Measurements from ENCODE around the gene SOX9. TPM values are rescaled to one million over a fixed set of nuclear protein-coding genes. Genes with fewer than 3 reads are reported as not detected.

SOX9 gene
- total RNA-seq, 1 donor from 2014 or later = 1.6 TPM

DNA sequence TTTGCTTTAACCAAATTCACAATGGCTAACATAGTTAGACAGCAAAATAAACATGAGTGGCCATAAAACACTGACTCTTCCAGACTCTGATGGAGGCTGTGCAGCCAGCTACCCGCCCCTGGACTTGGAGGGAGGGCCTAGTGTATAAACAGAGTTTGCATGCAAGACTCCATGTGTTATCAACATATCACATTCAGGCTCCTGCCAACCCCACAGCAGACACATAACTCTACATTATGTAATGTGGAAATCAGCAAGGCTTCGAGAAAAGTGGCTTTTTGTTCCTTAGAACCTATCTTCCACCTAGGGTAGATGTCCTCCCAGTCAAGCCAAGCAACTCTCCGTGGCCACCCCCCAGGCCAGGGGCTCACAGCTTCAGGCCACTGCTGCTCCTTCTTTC is 19.3 kb upstream of the SOX9 start:
- no peak overlapping the region for H3K27ac Mint-ChIP-seq (ENCODE audit: unreplicated experiment)
- no peaks in the 10 kb centered on the region for H3K36me3 Mint-ChIP-seq (ENCODE audit: unreplicated experiment)
- TF ChIP-seq, protein P1, sequence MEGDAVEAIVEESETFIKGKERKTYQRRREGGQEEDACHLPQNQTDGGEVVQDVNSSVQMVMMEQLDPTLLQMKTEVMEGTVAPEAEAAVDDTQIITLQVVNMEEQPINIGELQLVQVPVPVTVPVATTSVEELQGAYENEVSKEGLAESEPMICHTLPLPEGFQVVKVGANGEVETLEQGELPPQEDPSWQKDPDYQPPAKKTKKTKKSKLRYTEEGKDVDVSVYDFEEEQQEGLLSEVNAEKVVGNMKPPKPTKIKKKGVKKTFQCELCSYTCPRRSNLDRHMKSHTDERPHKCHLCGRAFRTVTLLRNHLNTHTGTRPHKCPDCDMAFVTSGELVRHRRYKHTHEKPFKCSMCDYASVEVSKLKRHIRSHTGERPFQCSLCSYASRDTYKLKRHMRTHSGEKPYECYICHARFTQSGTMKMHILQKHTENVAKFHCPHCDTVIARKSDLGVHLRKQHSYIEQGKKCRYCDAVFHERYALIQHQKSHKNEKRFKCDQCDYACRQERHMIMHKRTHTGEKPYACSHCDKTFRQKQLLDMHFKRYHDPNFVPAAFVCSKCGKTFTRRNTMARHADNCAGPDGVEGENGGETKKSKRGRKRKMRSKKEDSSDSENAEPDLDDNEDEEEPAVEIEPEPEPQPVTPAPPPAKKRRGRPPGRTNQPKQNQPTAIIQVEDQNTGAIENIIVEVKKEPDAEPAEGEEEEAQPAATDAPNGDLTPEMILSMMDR (IDR thresholded peaks at IDR 0.05; ENCODE audit: partially characterized antibody, unreplicated experiment) = no peak
- H3K27me3 Mint-ChIP-seq (ENCODE audit: unreplicated experiment) = no peaks in the 10 kb centered on the region
- DNase-seq = no peak
- H3K4me3 Mint-ChIP-seq (ENCODE audit: unreplicated experiment) = no peak overlapping the region
- H3K9me3 Mint-ChIP-seq (ENCODE audit: unreplicated experiment) = peaks cover 3% of the 10 kb centered on the region
- H3K4me1 Mint-ChIP-seq (ENCODE audit: low read depth, unreplicated experiment) = no peaks in the 10 kb centered on the region

DNA sequence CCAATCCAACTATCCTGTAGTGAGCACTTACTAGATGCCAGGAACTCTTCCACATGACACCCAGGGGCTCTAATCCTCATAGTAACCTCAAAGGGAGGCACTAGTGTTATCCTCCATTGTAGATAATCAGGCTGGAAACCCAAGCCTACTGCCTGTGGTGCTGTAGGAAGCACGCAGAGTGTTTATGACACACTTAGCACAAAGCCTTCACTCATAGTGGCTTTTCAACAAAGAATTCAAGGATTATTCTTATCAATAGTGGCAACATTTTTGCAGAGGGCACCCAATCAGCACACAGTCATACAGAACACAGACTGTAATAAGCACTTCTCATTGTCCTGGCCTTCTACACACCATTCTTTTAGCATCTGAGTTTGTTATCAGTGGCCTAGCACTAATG is 18.5 kb upstream of the SOX9 start:
- peaks cover 3% of the 10 kb centered on the region for H3K9me3 Mint-ChIP-seq (ENCODE audit: unreplicated experiment)
- H3K4me1 Mint-ChIP-seq (ENCODE audit: low read depth, unreplicated experiment) = peaks cover 6% of the 10 kb centered on the region
- TF ChIP-seq, protein P1 (IDR thresholded peaks at IDR 0.05; ENCODE audit: partially characterized antibody, unreplicated experiment) = no peak
- no peaks in the 10 kb centered on the region for H3K27me3 Mint-ChIP-seq (ENCODE audit: unreplicated experiment)
- no peak for DNase-seq
- no peak overlapping the region for H3K4me3 Mint-ChIP-seq (ENCODE audit: unreplicated experiment)
- no peaks in the 10 kb centered on the region for H3K36me3 Mint-ChIP-seq (ENCODE audit: unreplicated experiment)
- H3K27ac Mint-ChIP-seq (ENCODE audit: unreplicated experiment) = no peak overlapping the region

DNA sequence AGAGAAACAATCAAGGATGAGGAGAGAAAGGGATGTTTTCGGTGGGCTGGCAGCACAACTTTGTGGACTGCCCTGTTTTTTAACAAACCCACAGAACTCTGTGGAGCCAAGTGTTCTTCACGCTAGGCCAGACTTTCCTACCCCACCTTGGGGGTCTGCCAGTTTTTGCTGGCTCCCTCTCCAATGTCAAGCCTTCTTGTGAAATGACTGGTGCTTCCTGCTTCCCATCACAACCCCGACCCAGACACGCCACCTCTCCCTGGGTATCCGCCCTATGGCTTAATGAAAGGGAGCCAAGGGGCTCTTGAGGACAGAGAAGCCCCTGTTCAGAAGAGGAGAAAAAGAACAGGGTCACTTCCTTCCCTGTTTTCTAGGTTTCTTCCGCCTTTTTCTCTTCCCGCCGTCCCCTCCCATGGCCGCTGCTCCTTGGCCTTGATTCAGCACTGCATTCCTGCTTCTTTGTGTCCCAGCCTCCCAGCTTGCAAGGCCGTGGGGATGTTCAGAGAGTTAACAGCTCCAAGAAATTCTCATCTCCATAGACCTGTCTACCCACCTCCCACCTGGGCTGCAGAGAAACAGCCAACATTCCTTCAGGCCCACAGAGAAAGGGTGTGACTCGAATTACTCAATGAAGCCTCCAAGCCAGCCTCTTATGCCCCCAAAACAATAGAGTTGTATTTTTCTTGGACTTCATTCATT is 16.5 kb upstream of the SOX9 start:
- Mint-ChIP-seq H3K4me3 (ENCODE audit: unreplicated experiment) (no peak overlapping the region), H3K4me1 (ENCODE audit: low read depth, unreplicated experiment) (peaks cover 15% of the 10 kb centered on the region), H3K27me3 (ENCODE audit: unreplicated experiment) (no peaks in the 10 kb centered on the region), H3K36me3 (ENCODE audit: unreplicated experiment) (no peaks in the 10 kb centered on the region), H3K9me3 (ENCODE audit: unreplicated experiment) (peaks cover 3% of the 10 kb centered on the region), H3K27ac (ENCODE audit: unreplicated experiment) (no peak overlapping the region)
- TF ChIP-seq, protein P1 (IDR thresholded peaks at IDR 0.05; ENCODE audit: partially characterized antibody, unreplicated experiment) = no peak
- DNase-seq = no peak

DNA sequence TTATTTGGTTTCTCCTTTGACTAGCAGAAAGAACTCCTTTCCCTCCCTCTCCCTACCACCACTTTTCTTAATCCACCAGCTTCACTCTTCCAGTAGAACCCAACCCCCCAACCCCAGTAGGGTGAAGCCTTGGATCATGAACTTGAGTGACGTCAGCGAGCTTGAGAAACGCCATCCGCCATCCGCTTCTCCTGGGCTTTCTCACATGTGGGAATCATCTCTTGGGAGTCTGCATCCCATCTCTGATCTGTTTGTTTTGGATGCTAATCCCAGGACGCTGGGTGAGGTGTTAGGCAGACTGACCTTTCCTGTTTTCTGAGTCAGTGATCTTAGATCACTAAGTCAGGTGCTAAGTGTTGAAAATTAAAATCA is 16.0 kb upstream of the SOX9 start:
- TF ChIP-seq, protein P1 (IDR thresholded peaks at IDR 0.05; ENCODE audit: partially characterized antibody, unreplicated experiment) = no peak

DNA sequence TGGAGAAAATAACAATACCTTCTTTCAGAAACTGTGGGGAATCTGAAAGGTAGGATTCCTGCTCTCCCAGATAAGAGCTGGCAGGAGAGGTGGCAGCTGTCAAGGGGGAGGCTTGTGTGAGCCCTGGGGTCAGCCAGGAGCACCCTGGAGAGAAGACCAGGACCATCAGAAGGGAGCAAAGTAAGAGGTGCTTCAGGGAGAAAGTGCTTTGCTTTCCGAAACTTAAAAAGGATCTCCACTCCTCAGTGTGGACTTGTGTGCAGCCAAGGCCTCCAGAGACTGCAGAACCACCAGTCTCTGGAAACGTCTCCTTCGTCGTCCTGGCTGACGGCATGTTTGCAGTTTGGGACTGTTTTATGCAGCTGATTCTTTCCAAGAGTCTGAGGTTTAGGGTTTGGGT is 13.7 kb upstream of the SOX9 start:
- H3K4me1 Mint-ChIP-seq (ENCODE audit: low read depth, unreplicated experiment) = peaks cover 17% of the 10 kb centered on the region
- no peaks in the 10 kb centered on the region for H3K27me3 Mint-ChIP-seq (ENCODE audit: unreplicated experiment)
- no peaks in the 10 kb centered on the region for H3K36me3 Mint-ChIP-seq (ENCODE audit: unreplicated experiment)
- no peak overlapping the region for H3K27ac Mint-ChIP-seq (ENCODE audit: unreplicated experiment)
- H3K9me3 Mint-ChIP-seq (ENCODE audit: unreplicated experiment) = peaks cover 3% of the 10 kb centered on the region
- no peak overlapping the region for H3K4me3 Mint-ChIP-seq (ENCODE audit: unreplicated experiment)
- TF ChIP-seq, protein P1 (IDR thresholded peaks at IDR 0.05; ENCODE audit: partially characterized antibody, unreplicated experiment) = no peak
- DNase-seq = no peak

More for the DNA sequence above, 16.0 kb upstream of the SOX9 start:
- H3K27me3 Mint-ChIP-seq (ENCODE audit: unreplicated experiment) = no peaks in the 10 kb centered on the region
- no peak for DNase-seq
- H3K27ac Mint-ChIP-seq (ENCODE audit: unreplicated experiment) = no peak overlapping the region
- H3K4me3 Mint-ChIP-seq (ENCODE audit: unreplicated experiment) = no peak overlapping the region
- peaks cover 3% of the 10 kb centered on the region for H3K9me3 Mint-ChIP-seq (ENCODE audit: unreplicated experiment)
- no peaks in the 10 kb centered on the region for H3K36me3 Mint-ChIP-seq (ENCODE audit: unreplicated experiment)
- H3K4me1 Mint-ChIP-seq (ENCODE audit: low read depth, unreplicated experiment) = peaks cover 15% of the 10 kb centered on the region

Measured in glutamatergic neuron (in vitro differentiated cells).